Measurements from ENCODE around the gene PRKCD.
"Not testable (repeated sequence)": the region's sequence is repeated elsewhere in the genome, so short reads cannot be mapped to it uniquely, and the experiment has no call there.

The PRKCD gene

DNA sequence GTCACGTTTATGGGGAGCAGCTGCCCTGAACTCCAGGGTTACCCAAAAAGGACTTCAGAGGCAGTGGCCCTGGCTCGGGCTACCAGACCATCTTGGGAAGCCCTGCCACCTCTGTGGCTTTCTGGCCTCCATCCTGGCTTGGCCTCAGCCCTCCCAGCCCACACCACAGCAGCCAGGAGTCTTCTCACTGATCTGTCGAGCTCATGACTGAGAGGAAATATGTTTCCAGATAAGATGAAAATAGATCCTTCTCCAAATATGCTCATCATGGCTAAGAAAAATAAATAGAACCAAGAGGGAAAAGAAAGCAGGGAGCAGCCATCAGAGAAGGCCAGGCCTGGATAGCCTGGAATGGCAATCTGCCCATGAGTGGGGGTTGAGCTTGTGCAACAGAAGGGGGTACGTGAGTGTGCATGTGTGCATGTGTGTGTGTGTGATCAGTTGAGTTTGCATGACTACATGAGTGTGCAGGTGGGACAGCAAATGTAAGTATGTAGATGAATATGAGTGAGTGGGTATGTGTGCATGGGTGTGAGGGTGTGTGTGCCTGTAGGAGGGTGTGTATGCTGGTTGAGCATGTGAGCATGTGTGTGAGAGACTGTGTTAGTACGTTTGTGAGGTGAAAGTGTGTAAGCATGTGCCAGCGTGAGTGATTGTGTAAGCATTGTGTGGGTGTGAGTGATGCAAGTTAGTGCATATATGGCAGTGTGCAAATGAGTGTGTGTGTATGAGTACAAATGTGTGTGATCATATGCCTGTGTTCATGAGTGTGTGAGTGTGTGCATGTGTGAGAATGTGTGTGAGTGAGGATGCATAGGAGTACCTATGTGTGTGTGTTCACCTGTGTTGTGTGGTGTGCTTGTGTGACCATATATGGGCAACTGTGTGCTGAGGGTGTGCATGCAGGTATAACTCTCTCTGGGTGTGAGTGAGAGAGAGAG lies 20.8 kb upstream of the PRKCD start:
- no peak for DNase-seq (ENCODE audit: low spot score)

DNA sequence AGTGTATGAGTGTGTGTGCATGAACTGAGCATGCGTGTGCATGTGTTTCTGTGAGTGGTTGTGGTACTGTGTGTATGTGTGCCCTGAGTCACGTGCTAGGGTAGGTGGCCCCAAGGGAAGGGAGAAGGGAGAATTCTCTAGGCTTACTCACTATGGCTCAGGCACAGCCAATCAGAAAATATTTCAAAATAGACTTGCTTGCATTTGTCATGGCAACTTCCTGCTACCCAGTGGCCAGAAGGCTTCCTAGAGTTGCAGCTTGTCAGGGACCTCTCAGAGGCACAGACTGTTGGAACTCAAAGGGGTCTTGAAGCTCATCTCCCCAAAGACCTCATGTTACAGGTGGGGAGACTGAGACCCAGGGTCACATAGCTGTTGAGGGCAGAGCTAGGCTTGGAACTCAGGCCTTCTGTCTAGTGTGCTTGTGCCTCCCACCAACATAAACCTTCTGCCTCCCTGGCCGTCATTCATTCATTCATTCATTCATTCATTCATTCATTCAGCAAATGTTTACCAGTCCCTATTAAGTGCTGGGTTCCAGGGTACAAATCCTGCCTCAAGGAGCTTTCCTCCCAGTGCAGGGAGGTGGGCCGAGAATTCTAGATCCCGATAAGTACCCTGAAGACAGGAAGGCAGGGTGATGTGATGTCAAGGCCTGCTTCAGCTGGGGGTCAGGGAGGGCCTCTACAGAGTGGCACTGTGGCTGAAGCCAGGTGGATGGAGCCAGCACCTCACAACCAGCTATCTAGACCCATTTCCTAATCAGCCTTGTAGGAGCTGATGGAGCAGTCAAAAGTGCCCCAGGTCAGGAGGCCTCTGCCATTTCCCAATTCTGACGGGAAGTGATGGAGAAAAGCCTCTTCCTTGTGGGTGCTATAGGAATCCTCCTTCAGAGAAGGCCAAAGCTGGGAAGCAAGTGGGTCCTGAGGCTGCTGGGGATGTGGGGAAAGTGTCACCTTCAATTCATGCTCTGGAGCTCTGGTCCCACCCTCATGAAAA lies 19.9 kb upstream of the PRKCD start:
- no peak for DNase-seq (ENCODE audit: low spot score)

DNA sequence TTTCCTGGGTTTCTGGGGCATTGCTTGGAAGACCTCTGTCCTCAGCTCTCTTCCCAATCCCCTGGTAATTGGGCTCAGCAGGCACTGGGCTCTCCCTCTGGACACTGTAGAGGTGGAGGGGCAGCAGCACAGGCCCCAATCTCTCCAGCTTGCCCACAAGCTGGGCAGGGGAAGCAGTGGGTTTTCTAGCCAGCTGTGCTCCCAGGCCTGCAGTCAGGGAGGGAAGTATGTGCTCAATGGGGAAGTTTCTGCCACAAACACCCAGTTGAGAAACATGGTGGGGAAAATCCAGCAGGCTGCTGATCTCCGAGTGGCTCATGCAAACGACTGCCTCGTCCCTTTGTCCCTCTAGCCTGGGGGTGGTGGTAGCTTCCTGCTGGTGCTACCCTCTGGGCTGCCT lies 18.0 kb upstream of the PRKCD start:
- DNase-seq (ENCODE audit: low spot score): no peak

DNA sequence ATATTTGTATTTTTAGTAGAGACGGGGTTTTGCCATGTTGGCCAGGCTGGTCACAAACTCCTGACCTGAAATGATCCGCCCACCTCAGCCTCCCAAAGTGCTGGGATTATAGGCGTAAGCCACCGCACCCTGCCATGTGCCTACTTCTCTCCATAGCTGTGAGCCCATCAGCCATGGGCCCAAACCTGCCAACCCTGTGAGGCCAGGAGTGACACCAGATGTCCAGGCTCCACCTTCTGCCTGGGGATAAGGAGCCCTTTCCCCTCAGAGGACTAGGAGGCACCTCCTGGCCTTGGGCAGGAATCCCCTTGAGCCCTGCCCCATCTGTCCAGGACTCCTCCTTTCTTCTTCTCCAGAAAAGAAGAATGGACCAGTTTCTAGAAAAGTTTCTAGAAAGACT lies 16.6 kb upstream of the PRKCD start:
- DNase-seq (ENCODE audit: low spot score): no peak

DNA sequence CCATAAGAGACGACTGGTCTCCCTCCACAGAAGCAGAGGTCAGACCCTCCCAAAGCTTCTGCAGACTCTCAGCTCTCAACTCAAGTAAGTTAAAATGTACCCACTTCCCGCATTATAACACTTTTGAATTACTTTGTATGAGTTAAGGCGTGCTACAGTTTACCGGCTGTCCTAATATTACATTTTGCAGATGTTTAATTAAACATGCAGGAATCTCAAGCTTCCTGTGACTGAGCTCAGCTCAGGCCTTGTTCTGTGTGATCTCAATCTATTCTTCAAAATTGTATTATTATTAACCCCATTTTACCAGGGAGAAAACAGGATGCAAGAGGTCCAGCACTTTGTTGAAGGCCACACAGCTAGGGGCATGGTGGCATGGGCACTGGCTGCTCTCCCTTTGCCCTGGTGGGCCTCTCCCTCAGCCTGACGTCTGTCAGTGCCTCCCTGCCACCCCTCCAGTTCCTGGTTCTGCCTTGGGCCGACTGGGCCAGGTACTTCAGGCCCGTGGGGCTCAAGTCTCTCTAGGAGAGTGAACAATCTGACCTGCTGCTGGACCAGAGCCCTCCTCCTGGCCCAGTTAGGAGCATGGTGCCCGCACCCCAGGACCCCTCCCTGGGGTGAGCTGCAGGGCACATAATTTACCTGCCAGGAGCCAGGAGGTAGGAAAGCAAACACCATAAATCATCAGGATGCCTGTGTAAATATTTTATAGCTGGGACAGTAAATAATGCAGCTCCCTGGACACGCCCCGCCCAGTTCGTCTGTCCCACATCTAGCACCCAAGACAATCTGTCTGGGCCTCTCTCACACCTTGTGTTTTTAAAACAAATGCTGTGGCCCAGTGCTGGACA lies 15.9 kb upstream of the PRKCD start:
- no peak for DNase-seq (ENCODE audit: low spot score)

DNA sequence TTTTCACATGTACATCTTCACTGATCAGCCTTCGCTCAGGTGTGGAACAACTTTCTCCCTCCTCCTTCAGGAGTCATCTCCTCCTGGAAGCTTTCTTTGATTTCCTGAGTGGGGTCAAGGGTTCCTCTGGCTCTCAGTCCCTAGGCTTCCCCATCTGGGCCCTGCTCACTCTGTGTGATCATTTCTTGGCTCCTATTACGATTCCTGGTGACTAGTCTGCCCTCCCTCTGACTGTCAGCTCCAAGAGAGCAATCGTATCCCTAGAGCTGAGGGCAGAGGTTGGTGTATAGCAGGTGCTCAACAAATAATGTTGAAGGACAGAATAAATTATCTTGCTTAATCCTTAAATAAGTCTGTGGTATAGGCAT lies 15.3 kb upstream of the PRKCD start:
- DNase-seq (ENCODE audit: low spot score): no peak

DNA sequence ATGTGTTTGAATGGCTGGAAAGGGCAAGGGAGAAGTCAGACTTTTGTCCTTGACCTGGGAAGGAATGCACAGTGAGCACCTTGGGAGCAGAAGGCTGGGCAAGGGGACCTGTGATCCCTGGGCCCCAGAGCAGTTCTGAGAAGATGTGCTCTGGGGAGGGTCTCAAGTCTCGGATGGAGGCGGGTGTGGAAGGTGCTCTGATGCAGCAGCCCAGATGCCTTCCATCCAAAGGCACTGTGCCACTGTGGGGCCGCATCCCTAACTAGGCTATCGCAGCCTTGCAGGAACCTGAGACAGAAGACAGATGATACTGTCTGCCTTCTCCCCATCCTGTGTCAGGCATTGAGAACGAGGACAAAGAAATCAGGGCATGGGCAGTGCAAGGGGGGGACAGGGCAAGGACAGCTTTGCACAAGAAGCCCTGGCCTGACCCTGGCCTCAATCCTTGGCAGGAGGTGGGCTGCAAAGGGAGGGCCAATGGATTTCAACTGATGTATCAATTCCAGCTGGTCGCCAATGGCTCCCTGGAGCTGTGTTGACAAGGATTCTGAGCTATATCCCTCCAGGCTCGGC lies 14.6 kb upstream of the PRKCD start:
- no peak for DNase-seq (ENCODE audit: low spot score)

DNA sequence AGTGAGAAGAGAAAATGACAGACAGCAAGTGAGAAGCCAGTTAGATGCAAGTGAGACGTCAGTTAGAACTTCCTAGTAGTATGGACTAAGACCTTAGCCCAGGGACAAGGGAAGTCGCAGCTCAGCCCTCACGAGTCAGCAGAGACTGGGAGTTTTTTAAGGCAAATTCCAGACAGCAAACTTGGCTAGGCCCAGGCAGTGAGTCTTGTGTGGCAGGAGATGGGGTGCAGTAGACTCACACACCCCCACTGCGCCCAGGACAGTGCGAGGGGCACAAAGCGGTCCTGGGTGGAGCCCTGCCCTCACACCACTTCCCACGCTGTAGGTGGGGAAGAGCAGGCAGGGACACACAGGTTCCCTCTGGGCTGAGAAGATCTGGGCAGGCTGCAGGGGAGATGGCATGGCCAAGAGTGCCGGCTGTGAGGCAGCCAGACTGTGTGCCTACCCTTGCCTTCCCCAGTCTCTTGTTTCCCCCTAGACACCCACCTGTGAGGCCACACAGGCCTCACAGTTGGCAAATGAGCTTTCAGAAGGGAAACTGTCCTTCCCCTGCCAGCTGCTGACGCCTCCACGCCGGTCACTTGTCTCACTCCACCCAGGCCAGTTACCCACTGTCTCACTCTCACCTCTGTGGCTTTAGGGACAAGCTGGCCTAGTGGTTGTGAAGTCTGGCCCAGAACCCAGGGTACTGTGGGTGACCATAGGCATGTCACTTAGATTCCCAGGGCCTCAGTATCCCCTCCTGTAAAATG lies 13.7 kb upstream of the PRKCD start:
- no peak for DNase-seq (ENCODE audit: low spot score)

DNA sequence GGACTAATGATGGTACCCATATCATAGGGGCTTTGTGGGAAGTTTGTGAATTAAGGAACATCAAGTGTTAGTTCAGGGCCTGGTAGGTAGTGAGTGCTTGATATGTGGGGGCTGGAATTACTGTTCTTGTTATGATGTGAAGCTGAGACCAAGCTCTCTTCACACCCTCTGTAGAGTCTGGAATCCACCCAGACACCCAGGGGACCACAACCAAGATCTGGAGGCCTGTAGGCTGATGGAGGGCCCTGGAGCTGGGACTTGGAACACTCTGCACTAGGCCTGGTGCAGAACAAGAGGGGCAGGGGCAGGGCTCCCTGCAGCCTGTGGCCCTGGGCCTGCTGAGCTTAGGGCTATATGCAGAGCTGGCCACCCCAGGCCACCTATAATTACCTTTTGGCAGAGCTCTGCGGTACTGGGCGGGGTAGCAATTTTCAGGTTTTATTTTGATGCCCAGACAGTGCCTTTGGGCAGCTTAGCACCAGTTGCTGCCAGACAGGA lies 13.1 kb upstream of the PRKCD start:
- DNase-seq (ENCODE audit: low spot score): no peak

DNA sequence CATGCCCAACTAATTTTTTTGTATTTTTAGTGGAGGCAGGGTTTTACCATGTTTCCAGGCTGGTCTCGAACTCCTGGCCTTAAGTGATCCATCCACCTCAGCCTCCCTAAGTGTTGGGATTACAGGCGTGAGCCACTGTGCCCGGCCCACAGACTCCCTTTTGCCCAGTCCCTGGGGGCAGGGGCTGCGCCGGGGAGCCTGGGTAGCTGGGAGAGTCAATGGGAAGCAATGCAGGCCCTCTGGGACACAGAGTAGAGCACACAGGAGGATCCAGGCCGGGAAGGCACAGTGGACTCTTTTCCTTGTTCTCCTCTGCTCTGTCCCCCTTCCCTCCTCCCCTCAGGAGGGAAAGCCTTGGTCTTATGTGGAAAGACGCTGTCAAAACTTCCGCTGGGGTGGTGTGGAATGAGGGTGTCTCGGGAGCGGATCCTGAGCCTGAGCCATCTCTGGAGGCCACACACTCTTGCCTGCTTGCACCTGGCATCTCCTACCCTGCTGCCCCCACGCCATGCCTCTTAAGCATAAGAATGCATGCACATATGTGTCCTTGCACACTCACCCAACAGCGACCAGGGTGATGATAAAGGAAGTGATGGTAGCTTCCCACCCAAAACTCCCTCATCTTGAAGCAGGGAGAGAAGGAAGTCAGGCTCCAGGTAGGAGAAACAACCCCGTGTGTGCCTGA lies 11.9 kb upstream of the PRKCD start:
- DNase-seq (ENCODE audit: low spot score): no peak

DNA sequence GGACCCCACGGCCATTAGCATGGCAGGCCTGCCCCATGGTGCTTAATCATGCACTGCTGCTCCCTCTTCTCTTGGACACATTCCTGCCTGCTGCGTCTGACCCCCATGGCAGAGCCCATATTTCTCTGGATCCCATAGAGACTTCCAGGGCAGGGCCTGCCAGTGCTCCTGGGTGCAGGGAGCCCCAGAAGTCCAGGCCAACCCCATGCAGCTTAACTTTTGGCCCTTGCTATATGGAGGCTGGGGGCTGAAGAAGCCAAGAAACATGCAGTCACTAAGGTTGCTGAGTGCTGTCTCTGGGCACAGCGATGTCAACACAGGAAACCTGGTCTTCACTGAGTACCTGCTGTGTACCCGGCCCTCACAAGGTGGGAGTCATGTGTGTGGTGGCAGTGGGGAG lies 11.3 kb upstream of the PRKCD start:
- DNase-seq (ENCODE audit: low spot score): no peak

DNA sequence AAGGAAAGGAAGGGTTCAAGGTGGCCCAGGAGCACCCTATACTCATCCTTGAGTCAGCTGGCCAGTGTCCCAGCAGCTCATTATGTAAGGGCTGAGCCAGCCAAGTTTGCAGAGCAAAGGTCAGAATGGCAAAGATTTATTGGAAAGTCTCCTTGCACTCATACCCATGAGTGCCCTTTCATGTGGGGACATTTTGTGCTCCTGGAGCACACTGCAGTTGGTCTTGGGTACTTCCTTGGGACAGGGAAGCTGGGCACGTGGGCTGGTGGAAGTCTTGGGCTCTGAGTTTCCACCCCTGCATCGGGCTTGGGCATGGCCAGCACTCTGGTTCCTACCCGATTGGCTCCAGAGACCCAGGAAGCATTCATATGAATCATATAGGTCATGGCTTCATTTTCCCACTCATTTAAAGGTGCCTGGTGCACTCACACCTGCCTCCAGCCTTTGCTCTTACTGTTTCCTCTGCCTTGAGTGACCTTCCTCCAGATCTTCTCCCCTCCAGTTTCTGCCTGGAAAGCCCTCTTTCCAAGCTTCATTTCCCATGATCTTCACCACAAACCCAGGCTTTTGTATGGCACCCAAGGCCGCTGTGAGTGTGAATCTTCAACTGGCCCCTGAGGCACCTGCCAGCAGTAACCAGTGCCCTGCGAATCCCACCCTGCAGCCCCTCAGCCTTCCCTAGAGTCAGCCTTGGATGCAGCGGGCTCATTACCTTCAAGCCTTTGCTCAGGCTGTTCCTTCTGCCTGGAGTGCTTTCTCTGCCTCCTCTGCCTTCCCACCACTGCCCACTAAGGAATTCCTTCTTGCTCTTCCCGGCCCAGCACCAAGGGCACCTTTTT lies 10.5 kb upstream of the PRKCD start:
- DNase-seq (ENCODE audit: low spot score): no peak

DNA sequence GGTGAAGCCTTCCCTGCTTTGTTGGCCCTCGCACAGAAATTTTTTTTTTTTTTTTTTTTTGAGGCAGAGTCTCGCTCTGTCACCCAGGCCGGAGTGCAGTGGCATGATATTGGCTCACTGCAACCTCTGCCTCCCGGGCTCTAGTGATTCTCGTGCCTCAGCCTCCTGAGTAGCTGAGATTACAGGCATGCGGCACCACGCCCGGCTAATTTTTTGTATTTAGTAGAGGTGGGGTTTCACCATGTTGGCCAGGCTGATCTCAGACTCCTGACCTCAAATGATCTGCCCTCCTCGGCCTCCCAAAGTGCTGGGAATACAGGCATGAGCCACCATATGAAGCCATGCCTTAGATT lies 9.9 kb upstream of the PRKCD start:
- not testable (repeated sequence) for DNase-seq (ENCODE audit: low spot score)

DNA sequence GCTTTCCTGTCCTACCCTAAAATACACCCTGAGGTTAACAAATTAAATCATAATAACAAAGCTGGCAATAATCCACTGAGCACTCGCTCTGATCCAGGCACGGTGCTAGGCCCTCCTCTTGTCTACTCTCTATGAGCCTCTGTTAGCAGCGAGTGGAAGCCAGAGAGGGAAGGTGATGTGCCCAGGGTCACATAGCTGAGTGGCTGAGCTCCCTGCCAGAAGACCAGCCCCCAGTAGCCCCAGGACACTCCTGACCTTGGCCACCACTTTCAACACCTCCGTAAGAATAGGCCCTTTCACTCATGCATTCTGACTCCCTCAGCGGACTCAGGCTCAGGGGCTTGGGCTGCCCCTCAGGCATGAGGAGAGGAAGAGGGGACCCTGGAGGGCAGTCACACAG lies 9.5 kb upstream of the PRKCD start:
- DNase-seq (ENCODE audit: low spot score): no peak

DNA sequence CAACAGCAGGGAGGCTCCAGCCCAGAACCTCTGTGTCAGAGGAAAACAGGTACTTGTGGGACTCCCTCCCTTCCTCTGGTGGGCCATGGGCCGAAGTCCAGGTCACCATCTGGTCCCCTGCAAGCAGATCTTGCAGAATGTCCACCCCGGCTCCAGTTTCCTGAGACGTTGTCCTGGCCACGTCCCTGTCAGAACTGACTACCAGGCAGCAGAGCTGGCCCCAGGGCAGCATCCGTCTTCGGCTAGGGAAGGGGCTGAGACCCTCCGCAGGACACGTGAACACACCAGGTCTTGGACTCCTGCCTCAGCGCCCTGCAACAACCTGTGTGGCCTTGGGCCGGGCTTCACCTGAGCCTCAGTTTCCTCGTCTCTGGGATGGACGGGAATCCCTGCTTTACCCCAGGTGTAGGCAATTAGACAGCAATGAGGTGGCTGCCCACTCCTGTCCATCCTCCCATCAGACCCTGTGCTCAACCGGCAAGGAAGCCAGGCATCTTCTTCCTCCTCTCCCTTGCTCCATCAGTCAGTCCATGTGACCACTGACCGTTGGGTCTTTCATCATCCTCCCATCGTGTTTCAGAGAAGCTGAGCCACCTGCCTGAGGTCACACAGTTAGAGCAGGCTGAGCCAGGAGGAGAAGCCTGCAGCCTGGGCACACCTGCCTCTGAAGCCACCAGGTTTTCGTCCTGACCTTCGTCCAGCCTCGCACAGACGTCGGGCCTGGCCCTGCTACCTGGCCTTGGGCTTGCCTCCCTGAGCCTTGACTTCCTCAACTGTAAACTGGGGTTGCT lies 8.9 kb upstream of the PRKCD start:
- DNase-seq (ENCODE audit: low spot score): no peak

DNA sequence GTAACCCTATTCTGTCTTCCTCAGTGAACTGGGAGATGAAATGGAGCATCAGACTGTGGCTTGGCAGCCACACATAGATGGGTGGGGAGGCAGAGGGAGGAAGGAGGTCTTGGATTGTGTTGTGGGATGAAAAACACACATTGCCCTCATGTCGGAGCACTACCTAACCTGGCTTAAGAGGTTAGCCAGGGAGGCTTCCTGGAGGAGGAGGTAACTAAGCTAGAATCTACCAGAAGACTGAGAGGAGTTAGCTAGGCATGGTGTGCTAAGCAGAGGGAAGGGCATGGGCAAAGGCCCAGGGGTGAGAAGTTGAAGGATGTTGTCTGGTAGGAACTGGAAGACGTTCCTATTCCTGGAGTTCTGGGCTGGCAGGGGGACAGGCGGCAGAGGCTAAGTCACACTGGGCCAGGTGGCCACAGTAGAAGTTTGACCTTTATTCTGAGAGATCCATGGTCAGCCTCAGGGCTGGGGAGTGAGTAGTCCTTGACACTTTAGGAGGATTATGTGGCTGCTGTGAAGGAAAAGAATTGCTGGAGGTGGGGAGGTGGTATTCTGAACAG lies 7.7 kb upstream of the PRKCD start:
- DNase-seq (ENCODE audit: low spot score): no peak

DNA sequence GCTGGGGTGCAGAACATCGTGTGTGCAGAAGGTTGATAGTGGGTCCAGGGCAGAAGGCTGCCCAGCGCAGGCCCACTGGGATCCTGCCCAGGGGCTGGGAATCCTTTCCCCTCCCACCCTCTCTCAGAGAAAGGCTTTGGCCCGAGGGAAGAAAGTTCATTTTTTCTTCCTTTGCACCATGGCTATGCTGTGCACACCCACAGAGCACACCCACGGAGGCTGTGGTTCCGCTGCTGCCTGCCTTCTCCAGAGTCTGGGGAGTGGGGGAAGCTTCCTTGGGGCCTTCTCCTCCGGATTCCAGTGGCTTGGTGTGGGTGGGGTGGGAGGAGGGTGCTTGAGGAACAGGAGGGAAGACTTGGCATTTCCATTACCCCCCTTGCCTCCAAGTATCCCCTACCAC lies 7.0 kb upstream of the PRKCD start:
- no peak for DNase-seq (ENCODE audit: low spot score)

DNA sequence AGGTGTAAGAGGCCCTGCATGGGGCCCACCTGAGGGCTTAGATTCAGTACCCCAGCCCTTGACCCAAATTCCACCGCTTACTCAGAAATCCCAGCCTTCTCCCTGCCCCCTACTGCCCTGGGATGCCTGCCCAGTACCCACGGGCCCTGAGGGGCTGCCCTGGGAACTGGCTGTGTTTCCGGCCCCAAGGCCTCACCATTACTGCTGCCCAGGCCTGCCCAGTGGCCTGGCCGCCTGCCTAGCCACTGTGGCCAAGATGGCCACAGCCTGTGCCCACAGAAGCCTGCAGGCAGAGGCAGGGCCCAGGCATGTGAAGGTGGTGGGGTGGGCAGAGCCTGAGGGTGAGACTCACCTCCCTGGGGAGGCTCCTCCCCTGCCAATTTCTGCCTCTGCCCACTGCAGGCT lies 6.1 kb upstream of the PRKCD start:
- no peak for DNase-seq (ENCODE audit: low spot score)

Data from CD4-positive, alpha-beta T cell treated with Interleukin-15 for 4 hours (primary cell).